Right renal pelvis (tissue), 4 donors: Measurements from ENCODE around the gene UGP2. TPM values are rescaled to one million over a fixed set of nuclear protein-coding genes. Genes with fewer than 3 reads are reported as not detected.

ENCODE experiments used
- DNase-seq, 4 donors: peaks; one replicate each; pipeline ENCODE4 v3.0.0-alpha.2; 2013; ENCODE audit warnings: low read depth in 4 of 4, low spot score in 3 of 4, missing footprints in 1 of 4
- polyA plus RNA-seq, 4 donors: library from polyadenylated mRNA; unstranded; fragments of 120-200 nt; gene quantifications; one replicate each; pipeline ENCODE4 v1.2.1, GENCODE V29; 2013; ENCODE audit not compliant: insufficient read length in 4 of 4

UGP2 gene
- polyA plus RNA-seq, 4 donors: 118 to 141 (median 138) TPM

- DNase-seq: peak in 1 of 4 donors; percentile 33
These were observed 19.6 kb downstream of the UGP2 start for GRCh38 chr2:63861220-63861822.

GRCh38 chr2:63862806-63863205, 21.1 kb downstream of the UGP2 start:
- no peak for DNase-seq

GRCh38 chr2:63863707-63864106, 22.0 kb downstream of the UGP2 start:
- no peak for DNase-seq

GRCh38 chr2:63865159-63865799, 23.6 kb downstream of the UGP2 start:
- no peak for DNase-seq

- no peak for DNase-seq
These were observed 24.5 kb downstream of the UGP2 start for GRCh38 chr2:63866009-63866709.

- DNase-seq: no peak
These were observed 29.0 kb downstream of the UGP2 start for GRCh38 chr2:63870679-63871078.

- no peak for DNase-seq
These were observed 30.2 kb downstream of the UGP2 start for GRCh38 chr2:63871864-63872263.

GRCh38 chr2:63872571-63873328, 31.1 kb downstream of the UGP2 start:
- no peak for DNase-seq

GRCh38 chr2:63874204-63875130, 32.8 kb downstream of the UGP2 start:
- DNase-seq: no peak

- DNase-seq: no peak
These were observed 33.4 kb downstream of the UGP2 start for GRCh38 chr2:63875131-63875527.

GRCh38 chr2:63875559-63876245, 34.0 kb downstream of the UGP2 start:
- no peak for DNase-seq

- DNase-seq: no peak
These were observed 34.6 kb downstream of the UGP2 start for GRCh38 chr2:63876311-63876710.

GRCh38 chr2:63878486-63878885, 36.8 kb downstream of the UGP2 start:
- no peak for DNase-seq

GRCh38 chr2:63879876-63880433, 38.3 kb downstream of the UGP2 start:
- no peak for DNase-seq

- no peak for DNase-seq
These were observed 38.9 kb downstream of the UGP2 start for GRCh38 chr2:63880625-63881024.

GRCh38 chr2:63881205-63881604, 39.5 kb downstream of the UGP2 start:
- DNase-seq: no peak

GRCh38 chr2:63882395-63883105, 40.9 kb downstream of the UGP2 start:
- DNase-seq: no peak

GRCh38 chr2:63886445-63886844, 44.7 kb downstream of the UGP2 start:
- DNase-seq: no peak

- no peak for DNase-seq
These were observed 46.4 kb downstream of the UGP2 start for GRCh38 chr2:63888053-63888452.
